Transverse colon (tissue), 4 donors: ENCODE results near the gene AP3S1.

Source experiments
- CTCF ChIP-seq, 5 experiments: fragments of 200-600 bp in 3 of 5; fragments of 450-650 bp in 2 of 5; sonication (generic) in 3 of 5; IDR thresholded peaks; 1 replicate in 2 of 5; 2 replicates in 3 of 5; pipeline ENCODE4 v1.5.1; 2016 to 2017; ENCODE audit warnings: antibody characterized with exemption in 5 of 5, inconsistent platforms in 3 of 5, mild to moderate bottlenecking in 2 of 5, moderate library complexity in 1 of 5
- POLR2A ChIP-seq: fragments of 450-650 bp; IDR thresholded peaks from one replicate; pipeline ENCODE4 v1.6.1; 2016; ENCODE audit warnings: antibody characterized with exemption, mild to moderate bottlenecking, moderate library complexity
- POLR2AphosphoS5 ChIP-seq, 3 donors: sonication (generic); formaldehyde crosslinking; IDR thresholded peaks; one replicate each; pipeline ENCODE4 v1.6.1; 2016; ENCODE audit warnings: antibody characterized with exemption in 3 of 3

GRCh38 chr5:115875447-115875846 lies 33.7 kb downstream of the AP3S1 start:
- no peak for TF ChIP-seq CTCF (IDR thresholded peaks at IDR 0.05)
- TF ChIP-seq POLR2A: no peak
- TF ChIP-seq POLR2AphosphoS5 (IDR thresholded peaks at IDR 0.05): no peak
